Testis (tissue), 2 donors: ENCODE data around the gene CAMTA1.

Experiments used
- POLR2A ChIP-seq: fragments of 450-650 bp; IDR thresholded peaks from one replicate; pipeline ENCODE4 v1.6.1; 2017; ENCODE audit warnings: antibody characterized with exemption, mild to moderate bottlenecking, moderate library complexity
- TF ChIP-seq, protein P1 (sequence below), 3 experiments: fragments of 450-650 bp in 2 of 3; fragments of 200-600 bp in 1 of 3; sonication (generic) in 1 of 3; IDR thresholded peaks; one replicate each; pipeline ENCODE4 v1.5.1; 2016 to 2019; ENCODE audit warnings: antibody characterized with exemption in 3 of 3, mild to moderate bottlenecking in 2 of 3, moderate library complexity in 1 of 3

DNA sequence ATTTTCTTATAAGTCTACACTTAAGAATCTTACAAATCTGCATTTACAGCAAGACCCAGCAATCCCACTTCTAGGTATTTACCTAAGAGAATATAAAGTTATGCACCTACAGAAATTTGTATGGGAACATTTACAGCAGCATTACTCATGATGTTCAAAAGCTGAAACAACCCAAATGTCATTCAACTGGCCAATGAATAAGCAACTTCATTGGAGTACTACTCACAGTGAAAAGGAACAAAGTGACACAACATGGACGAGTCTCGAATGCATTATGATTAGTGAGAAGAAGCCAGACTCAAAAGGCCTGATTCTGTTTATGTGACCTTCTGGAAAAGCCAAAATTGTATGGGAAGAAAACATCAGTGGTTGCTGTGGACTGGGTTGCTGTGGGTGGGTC is 116.9 kb downstream of the CAMTA1 start:
- TF ChIP-seq, protein P1, sequence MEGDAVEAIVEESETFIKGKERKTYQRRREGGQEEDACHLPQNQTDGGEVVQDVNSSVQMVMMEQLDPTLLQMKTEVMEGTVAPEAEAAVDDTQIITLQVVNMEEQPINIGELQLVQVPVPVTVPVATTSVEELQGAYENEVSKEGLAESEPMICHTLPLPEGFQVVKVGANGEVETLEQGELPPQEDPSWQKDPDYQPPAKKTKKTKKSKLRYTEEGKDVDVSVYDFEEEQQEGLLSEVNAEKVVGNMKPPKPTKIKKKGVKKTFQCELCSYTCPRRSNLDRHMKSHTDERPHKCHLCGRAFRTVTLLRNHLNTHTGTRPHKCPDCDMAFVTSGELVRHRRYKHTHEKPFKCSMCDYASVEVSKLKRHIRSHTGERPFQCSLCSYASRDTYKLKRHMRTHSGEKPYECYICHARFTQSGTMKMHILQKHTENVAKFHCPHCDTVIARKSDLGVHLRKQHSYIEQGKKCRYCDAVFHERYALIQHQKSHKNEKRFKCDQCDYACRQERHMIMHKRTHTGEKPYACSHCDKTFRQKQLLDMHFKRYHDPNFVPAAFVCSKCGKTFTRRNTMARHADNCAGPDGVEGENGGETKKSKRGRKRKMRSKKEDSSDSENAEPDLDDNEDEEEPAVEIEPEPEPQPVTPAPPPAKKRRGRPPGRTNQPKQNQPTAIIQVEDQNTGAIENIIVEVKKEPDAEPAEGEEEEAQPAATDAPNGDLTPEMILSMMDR (IDR thresholded peaks at IDR 0.05) = no peak
- TF ChIP-seq POLR2A = no peak
